DMS114 treated with DMSO at 0.1 percent for 48 hours (cell line): ENCODE results near the gene ADAMTS6.
"Not testable (repeated sequence)": the region's sequence is repeated elsewhere in the genome, so short reads cannot be mapped to it uniquely, and the experiment has no call there.

Source experiments
- DNase-seq: peaks from one replicate; lab custom pipeline; 2025; ENCODE audit not compliant: unreplicated experiment; lab: John Stamatoyannopoulos, UW

ADAMTS6 gene, protein sequence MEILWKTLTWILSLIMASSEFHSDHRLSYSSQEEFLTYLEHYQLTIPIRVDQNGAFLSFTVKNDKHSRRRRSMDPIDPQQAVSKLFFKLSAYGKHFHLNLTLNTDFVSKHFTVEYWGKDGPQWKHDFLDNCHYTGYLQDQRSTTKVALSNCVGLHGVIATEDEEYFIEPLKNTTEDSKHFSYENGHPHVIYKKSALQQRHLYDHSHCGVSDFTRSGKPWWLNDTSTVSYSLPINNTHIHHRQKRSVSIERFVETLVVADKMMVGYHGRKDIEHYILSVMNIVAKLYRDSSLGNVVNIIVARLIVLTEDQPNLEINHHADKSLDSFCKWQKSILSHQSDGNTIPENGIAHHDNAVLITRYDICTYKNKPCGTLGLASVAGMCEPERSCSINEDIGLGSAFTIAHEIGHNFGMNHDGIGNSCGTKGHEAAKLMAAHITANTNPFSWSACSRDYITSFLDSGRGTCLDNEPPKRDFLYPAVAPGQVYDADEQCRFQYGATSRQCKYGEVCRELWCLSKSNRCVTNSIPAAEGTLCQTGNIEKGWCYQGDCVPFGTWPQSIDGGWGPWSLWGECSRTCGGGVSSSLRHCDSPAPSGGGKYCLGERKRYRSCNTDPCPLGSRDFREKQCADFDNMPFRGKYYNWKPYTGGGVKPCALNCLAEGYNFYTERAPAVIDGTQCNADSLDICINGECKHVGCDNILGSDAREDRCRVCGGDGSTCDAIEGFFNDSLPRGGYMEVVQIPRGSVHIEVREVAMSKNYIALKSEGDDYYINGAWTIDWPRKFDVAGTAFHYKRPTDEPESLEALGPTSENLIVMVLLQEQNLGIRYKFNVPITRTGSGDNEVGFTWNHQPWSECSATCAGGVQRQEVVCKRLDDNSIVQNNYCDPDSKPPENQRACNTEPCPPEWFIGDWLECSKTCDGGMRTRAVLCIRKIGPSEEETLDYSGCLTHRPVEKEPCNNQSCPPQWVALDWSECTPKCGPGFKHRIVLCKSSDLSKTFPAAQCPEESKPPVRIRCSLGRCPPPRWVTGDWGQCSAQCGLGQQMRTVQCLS (N-terminal part only)

DNA sequence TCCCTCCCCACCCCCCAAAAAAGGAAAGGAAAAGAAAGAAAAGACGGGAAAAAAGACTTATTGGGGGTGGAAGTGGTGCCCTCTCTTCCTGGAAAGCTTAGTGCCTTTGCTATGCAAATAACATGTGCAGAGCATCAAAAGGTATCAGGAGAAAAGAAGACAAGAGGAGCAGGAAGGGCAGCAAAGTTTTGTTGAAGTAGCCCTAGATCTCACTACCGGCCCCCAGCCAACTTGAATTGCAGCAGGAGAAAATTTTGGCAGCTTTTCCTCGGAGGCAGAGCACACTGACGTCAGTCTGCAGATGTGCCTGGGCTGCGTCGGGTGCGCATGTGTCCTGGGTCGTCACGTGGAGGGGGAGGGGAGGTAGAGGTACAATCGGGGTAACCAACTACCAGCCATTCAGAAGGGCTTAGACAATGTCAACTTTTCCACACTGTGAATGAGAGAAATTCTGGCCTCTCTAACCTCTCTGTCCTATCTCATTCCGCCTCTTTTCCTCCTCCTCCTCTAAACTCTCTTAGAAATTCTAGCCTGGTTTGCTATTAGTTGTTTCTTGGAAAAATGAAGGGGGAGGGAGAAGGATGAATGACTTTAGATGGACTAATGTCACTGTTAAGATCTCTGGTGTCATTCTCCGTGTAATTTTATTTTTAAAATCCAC, at the start of gene ADAMTS6:
TSS of gene ADAMTS6 (minus strand) at position 286 of the 661 bp plus-strand sequence. CDS start 8,247 bp downstream, outside the sequence.
- peak; percentile 61 for DNase-seq

DNA sequence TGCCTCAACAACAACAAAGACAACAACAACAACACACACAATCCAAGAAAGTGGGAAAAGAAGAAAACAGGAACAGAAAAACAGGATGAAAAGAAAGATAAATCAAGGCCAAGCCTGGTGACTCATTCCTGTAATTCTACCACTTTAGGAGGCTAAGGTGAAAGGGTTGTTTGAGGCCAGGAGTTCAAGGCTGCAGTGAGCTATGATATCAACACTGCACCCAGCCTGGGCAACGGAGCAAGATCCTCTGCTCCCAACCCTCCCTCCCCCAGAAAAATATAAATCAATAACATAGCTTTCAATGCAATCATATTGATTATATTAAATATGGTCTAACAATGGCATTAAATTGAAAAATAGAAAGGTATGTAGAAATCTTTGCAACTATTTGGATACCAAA, 49.2 kb upstream of the ADAMTS6 start:
- no peak for DNase-seq

DNA sequence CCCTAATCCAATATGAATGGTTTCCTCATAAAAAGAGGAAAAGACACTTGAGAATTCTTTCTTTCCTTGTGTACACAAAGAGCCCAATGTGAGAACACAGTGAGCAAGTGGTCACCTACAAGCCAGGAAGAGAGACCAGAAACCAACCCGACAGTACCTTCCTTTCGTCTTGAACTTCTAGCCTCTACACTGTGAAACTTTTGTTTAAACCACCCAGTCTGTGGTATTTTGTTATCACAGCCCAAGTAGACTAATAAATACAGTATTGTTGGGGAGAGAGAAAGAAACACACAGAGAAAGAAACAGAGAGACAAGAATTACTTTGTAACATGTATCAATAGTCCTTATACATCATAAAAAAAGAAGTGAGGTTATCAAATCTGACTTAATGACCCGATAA, 44.0 kb upstream of the ADAMTS6 start:
- DNase-seq = no peak

DNA sequence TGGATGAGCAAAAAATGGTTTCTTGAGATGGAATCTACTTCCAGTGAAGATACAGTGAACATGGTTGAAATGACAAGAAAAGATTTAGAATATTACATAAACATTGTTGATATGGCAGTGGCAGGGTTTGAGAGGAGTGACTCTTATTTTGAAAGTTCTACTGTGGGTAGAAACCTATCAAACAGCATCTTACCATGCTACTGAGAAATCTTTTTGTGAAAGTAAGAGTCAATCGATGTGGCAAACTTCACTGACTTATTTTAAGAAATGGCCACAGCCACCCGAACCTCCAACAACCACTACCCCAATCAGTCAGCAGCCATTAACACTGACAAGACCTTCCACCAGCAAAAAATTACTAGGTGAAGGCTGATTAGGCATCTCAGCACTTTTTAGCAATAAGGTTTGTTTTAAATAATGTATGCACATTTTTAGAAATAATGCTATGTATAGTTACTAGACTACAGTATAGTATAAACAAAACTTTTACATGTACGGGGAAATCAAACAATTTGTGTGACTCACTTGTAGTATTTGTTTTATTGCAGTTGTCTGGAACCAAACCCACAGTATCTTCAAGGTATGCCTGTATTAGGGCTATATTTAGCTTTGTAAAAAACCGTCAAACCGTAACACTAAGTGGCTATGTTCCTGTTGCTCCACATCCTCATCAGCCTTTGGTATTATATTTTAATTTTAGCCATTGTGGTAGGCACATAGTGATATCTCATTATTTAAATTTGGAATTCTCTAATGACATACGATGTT, 30.6 kb upstream of the ADAMTS6 start:
- DNase-seq = no peak

DNA sequence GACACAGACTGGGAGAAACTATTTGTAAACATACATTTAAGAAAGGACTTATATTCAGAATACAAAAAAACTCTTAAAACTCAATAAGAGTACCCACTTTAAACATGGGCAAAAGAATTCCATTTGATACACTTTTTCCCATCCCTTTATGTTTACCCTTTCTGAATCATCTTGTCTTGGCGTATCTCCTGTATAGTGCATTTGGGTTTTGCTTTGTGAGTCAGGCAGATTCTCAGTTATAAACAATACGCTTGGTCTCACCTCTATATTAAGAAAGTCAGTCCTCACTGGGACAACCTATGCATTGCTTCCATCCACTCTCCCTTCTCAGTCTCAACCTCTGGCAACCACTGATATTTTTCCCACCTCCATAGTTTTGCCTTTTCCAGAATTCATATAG, 27.3 kb upstream of the ADAMTS6 start:
- no peak for DNase-seq

DNA sequence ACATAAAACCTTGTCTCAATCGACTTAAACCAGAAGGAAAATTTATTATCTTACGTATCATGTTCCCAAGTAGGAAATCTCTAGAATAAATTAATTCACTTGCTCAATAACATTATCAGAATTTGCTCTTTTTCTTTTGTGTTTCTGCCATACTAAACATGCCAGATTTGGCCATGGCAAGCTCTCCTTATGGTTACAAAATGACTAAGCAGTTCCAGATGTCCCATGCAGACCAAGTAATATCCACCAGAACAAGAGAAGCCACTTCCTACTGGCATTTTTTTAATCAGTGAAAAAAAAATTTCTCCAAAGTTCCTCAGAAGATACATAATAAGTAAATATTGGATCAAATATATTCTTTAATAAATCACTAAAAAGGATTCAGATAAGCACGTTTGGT, 25.2 kb upstream of the ADAMTS6 start:
- DNase-seq = no peak

DNA sequence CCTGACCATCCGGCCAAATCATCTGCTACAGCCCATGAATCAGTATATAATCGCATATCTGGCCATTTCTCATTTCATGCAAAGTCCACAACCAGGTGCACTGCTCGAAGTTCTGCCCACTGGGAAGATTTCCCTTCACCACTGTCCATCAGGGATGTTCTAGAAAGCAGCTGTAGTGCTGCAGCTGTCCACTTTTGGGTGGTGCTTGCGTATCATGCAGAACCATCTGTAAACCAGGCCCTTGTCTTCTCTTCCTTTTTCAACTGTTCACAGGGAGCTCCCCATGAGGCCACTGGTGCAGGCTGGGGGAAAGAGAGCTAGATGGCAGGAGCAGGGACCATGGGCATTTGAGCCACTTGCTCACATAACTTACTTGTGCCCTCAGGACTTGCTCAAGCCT, 7.4 kb upstream of the ADAMTS6 start:
- DNase-seq = no peak

DNA sequence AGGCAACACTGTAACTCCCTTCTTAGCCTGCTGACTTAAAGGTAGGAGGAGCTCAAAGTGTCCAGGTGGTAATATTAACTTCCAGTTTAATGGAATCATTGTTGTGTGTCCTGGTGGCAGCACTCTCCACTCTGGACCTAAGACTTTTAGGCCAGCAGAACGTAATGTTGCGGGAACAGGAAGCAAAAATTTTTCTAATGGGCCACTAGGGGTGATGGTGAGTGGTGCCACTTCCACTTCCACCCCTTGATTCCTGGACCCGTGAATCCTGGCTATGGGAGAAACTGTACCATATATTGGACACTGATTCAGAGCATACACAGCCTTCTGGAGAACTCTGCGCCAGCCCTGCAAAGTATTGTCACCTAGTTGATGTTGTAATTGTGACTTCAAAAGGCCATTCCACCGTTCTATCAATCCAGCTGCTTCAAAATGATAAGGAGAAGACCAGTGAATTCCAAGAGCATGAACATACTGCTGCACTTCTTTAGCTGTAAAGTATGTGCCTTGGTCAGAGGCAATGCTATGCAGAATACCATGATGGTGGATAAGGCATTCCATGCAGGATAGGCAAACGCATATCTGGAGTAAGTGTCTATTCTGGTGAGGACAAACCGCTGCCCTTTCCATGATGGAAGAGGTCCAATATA, 6.4 kb upstream of the ADAMTS6 start:
- not testable (repeated sequence) for DNase-seq

DNA sequence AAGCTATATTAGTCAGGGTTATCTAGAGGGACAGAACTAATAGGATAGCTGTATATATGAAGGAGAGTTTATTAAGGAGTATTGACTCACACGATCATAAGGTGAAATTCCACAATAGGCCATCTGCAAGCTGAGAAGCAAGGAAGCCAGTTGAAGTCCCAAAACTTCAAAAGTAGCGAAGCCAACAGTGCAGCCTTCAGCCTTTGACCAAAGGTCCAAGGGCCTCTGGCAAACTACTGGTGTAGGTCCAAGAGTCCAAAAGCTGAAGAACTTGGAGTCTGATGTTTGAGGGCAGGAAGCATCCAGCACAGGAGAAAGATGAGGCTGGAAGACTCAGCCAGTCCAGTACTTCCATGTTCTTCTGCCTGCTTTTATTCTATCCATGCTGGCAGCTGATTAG, 5.1 kb upstream of the ADAMTS6 start:
- not testable (repeated sequence) for DNase-seq

DNA sequence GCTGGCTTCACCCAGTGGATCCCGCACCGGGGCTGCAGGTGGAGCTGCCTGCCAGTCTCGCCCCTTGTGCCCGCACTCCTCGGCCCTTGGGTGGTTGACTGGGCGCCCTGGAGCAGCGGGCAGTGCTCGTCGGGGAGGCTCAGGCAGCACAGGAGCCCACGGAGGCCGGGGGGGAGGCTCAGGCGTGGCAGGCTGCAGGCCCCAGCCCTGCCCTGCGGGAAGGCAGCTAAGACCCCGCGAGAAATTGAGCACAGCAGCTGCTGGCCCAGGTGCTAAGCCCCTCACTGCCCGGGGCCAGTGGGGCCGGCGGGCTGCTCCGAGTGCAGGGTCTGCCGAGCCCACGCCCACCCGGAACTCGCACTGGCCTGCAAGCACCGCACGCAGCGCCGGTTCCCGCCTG, 3.7 kb upstream of the ADAMTS6 start:
- DNase-seq = no peak

DNA sequence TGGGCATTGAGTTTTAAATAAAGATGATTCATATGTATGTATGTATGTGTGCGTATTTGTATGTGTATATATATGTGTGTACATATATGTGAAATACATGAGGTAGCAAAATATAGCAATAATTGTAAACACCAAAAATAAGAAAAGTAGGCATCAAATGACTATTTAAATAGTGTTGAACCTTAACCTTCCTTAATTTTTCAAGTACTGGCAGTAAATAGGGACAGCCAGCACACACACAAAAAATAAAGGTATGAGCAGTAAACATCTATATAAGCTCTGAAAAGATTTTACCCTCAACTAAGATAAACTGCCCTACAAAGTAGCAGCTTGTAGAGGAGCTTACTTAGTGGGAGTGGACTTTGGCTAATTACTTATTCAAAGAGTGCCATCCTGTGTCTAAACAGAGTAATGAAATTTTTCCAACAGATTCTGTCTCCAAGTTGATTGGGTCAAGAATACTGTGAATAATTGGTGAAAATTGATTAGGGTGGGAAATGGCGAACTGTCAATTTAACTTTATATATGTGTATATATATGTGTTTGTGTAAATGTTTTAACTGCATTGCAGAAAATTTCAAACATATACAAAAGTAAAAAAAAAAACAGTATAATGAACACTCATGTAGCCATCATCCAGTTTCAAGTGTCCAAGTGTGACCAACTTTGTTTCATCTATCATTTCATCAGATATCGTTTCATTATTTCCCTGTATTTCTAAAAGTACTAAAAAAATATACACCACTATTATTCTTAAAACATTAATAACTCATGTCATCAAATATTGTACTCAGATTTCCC, 2.0 kb upstream of the ADAMTS6 start:
- peak; percentile 78 for DNase-seq

DNA sequence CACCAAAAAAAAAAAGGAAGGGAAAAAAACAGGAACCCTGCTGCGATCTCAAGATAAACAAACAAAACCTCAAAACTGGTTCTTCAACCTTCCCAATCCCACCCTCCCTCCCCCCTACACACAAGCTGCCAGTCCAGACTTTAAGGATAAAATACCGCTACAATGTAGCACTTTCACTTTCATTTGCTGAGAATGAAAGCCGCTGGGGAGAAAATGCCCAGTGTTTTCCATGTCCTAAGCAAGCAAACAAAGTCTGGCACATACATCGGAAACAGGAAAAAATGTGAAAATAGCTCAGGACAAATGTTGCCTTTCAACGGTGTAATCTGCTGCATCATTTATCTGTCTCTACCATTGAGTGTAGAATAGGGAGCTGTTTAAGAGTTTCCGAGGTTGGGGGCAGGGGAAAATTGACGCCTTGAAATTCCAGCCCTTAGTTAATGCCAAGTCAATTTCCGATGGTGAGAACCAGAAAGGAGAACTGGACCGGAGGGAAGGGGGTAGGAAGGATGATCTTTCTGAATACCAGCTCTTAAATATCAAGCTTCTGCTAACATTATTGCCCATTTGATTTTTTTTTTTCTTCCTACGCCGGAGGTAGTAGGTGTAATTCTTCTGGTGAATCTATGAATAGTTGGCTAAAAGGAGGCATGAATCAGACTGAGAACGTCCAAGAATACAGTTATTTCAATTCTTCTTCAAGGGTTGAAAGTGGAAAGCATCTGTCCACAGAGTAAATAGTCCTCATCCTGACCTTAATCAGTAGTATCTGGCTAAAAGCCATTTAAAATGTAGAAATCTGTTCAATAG, 1.2 kb upstream of the ADAMTS6 start:
- peak; percentile 33 for DNase-seq

DNA sequence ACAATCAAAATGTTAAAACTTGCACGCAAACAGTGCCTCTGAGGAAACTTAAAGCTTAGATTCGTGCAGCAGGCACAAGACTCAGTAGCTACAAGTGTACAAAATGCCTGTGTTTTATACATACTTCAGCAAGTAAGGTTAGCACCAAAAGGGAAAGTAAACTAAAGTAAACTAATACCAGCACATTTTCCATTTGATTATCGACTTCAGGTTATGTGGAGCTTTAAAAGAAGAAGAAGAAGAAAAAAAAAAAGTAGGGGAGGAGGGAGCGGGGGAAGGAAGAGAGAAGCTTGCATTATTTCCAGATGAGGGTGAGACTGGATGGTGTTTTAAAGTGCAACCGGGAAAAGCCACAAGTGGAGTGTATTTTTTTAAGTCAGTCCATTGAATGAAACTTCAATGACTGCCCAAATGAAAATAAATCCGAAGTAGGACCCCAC, 596 bp upstream of the ADAMTS6 start:
- DNase-seq = peak; percentile 47

DNA sequence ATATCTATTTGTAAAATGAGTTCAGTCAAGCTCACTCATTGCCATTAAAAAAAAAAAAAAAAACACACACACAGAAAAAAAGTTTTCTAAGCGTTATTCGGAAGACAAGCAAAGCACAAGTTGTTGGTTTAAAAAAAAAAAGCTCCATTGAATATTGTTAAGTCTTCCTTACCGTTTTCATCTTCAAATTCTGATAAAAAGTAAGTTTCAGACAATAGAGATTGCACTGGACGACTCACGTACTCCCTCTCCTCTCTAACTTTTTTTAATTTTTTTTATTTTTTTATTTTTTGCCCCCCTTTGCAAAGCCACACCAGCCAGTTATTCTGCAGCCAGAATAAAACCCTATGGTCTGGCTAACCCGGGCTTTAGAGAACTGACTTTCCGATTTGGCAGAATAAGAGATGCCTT, 544 bp downstream of the ADAMTS6 start:
- DNase-seq = no peak

DNA sequence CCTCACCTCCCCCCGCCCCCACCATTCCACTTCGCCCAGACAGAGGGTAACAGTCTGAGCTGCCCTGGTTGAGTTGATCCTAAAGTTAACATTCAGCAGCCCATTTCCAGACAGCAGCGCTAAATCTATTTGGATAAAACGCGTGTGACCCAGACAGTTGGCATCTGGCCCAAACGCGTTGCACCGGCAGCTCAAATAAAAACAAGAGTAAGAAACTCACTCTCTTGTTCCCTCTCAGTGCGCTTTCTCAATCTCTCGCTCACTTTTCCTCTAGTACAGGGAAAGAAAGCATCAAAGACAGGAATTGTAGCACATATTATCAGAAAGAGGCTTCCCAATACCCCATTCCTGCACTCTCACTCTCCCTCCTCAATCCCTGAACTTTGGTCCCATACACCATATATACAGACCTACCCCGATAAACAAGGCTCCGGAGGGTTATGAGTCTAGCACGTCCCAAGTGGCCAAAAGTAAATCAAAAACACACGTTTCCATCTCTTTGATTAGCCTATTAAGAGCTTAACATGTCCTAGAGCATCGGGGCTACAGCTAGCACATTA, 1.3 kb downstream of the ADAMTS6 start:
- DNase-seq = peak; percentile 31

DNA sequence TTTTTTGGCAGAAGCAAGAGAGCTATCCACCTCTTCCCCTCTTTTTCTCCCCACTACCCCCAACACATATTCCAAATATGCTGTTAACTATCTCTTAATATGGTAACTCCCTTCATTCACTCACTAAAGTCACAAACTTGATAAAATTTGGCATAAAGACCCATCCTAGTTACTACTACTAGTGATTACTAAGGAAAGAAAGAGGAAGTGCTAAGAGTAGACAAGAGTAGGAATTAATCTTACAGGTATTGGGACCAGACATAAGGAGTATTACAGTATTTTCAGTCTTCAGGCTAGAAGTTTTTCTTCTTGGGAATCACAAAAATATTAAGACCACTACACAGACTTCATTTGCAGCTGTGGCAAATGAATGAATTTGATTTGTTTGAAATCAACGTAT, 2.2 kb downstream of the ADAMTS6 start:
- no peak for DNase-seq

DNA sequence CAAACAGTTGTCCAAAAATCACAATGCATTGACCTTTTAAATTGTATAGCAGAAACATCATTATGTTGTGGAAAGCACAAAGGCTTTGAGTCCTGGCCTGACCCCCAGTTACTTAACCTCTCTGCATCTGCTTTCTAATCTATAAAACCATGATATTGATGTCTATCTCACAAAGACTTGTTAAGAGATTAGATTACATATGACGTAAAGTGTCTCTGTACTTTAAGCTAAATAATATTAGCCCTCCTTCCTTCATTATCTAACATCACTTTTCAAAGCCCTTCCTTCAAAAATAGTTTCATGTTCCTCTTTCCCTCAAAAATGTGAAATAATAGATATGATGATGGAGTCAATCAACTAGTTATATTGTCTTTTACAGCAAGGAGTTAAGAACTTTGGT, 3.4 kb downstream of the ADAMTS6 start:
- no peak for DNase-seq

DNA sequence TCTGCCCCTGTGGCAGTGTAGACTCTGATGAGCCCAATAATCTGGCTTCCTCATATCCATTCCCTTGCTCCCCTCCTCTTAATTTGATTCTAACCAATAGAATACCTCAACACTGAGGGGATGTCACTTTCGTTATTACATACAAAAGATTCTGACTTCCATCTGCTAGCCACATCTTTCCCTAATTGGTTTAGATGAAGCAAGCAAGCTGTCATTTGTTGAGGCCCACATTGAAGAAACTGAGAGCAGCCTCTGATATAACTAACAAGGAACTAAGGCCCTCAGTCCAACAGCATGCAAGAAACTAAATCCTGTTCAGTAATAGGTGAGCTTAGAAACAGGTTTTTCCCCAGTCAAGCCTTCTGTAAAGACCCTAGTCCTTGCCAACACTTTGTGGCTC, 5.8 kb downstream of the ADAMTS6 start:
- DNase-seq = no peak
